BE2C (cell line): Measurements from ENCODE around the gene GLIS1.

ENCODE experiments used
- DNase-seq: peaks from one replicate; pipeline ENCODE4 v3.0.0-alpha.2; 2020
- H3K27me3 ChIP-seq: fragments of 250-450 bp; sonication (Bioruptor Pico); 2 replicates; pipeline ENCODE4 v1.5.1; 2020; ENCODE audit warnings: mild to moderate bottlenecking
- H3K36me3 ChIP-seq: fragments of 250-450 bp; sonication (Bioruptor Pico); 2 replicates; pipeline ENCODE4 v1.5.1; 2020; ENCODE audit warnings: mild to moderate bottlenecking
- H3K4me1 ChIP-seq: fragments of 250-450 bp; sonication (Bioruptor Pico); 2 replicates; pipeline ENCODE4 v1.5.1; 2020
- H3K4me3 ChIP-seq: 2 replicates; pipeline ENCODE4 v1.5.1; 2011; ENCODE audit warnings: low read depth, low read length
- H3K9me3 ChIP-seq: fragments of 250-450 bp; sonication (Bioruptor Pico); 2 replicates; pipeline ENCODE4 v1.5.1; 2020
- TF ChIP-seq, protein P1 (sequence below): IDR thresholded peaks from 2 replicates; pipeline ENCODE4 v1.5.1; 2012; ENCODE audit warnings: mild to moderate bottlenecking, low read depth, low read length

GLIS1 gene

GRCh38 chr1:53586765-53587164, 152.2 kb downstream of the GLIS1 start:
- TF ChIP-seq, protein P1, sequence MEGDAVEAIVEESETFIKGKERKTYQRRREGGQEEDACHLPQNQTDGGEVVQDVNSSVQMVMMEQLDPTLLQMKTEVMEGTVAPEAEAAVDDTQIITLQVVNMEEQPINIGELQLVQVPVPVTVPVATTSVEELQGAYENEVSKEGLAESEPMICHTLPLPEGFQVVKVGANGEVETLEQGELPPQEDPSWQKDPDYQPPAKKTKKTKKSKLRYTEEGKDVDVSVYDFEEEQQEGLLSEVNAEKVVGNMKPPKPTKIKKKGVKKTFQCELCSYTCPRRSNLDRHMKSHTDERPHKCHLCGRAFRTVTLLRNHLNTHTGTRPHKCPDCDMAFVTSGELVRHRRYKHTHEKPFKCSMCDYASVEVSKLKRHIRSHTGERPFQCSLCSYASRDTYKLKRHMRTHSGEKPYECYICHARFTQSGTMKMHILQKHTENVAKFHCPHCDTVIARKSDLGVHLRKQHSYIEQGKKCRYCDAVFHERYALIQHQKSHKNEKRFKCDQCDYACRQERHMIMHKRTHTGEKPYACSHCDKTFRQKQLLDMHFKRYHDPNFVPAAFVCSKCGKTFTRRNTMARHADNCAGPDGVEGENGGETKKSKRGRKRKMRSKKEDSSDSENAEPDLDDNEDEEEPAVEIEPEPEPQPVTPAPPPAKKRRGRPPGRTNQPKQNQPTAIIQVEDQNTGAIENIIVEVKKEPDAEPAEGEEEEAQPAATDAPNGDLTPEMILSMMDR: no peak
- H3K9me3 ChIP-seq: no peaks in the 10 kb centered on the region
- no peak overlapping the region for H3K4me3 ChIP-seq
- no peaks in the 10 kb centered on the region for H3K27me3 ChIP-seq
- H3K4me1 ChIP-seq: no peaks in the 10 kb centered on the region
- no peak for DNase-seq
- no peaks in the 10 kb centered on the region for H3K36me3 ChIP-seq

GRCh38 chr1:53585565-53585964, 153.4 kb downstream of the GLIS1 start:
- Histone ChIP-seq H3K9me3 (no peaks in the 10 kb centered on the region), H3K27me3 (no peaks in the 10 kb centered on the region), H3K36me3 (no peaks in the 10 kb centered on the region), H3K4me3 (no peak overlapping the region), H3K4me1 (no peaks in the 10 kb centered on the region)
- TF ChIP-seq, protein P1: no peak
- DNase-seq: no peak

DNA sequence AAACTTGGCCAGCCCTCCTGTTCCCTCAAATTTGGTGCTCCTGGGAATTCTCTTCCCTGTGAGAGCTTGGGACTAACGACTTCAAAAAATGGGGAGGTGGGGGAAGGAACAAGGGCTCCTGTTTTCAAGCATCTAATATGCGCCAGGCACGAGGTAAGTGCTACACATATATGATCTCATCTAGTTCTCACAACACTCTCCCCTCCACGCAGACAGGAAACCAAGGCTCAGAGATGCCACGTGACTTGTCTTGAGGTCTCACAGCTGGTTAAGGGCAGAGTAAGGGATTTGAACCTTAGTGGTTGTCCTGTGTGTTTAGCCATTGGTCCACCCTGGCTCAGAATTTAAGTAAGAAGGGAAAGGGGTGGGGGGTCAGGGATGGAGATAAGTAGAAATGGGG, 153.8 kb downstream of the GLIS1 start:
- H3K4me1 ChIP-seq: no peaks in the 10 kb centered on the region
- TF ChIP-seq, protein P1: no peak
- H3K9me3 ChIP-seq: no peaks in the 10 kb centered on the region
- no peaks in the 10 kb centered on the region for H3K36me3 ChIP-seq
- H3K27me3 ChIP-seq: no peaks in the 10 kb centered on the region
- no peak for DNase-seq
- H3K4me3 ChIP-seq: no peak overlapping the region

DNA sequence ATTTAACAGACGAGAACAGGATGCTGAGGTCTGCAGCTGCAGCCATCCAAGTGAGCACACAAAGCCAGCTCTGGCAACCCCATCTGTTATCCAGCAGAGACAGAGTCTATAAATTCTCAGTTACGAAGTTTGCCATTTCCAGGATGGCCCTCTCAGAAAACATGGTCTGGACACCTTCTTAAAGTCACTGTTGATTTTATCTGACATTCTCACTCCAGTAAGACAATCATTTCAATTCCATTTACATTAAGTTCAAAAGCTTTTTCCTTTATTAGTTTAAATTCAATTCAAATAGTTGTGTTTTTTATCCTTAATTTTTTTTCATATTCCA, 154.2 kb downstream of the GLIS1 start:
- Histone ChIP-seq H3K27me3 (no peaks in the 10 kb centered on the region), H3K36me3 (no peaks in the 10 kb centered on the region), H3K9me3 (no peaks in the 10 kb centered on the region), H3K4me1 (no peaks in the 10 kb centered on the region), H3K4me3 (no peak overlapping the region)
- DNase-seq: no peak
- TF ChIP-seq, protein P1: no peak

GRCh38 chr1:53583868-53584776, 154.8 kb downstream of the GLIS1 start:
- H3K36me3 ChIP-seq: no peaks in the 10 kb centered on the region
- no peak for DNase-seq
- H3K4me1 ChIP-seq: no peaks in the 10 kb centered on the region
- TF ChIP-seq, protein P1: no peak
- H3K27me3 ChIP-seq: no peaks in the 10 kb centered on the region
- no peak overlapping the region for H3K4me3 ChIP-seq
- no peaks in the 10 kb centered on the region for H3K9me3 ChIP-seq
